HepG2 (cell line): Measurements from ENCODE around the gene HSD11B1L. TPM values are rescaled to one million over a fixed set of nuclear protein-coding genes. Genes with fewer than 3 reads are reported as not detected.
A peak's percentile ranks its signal among the peaks of the same experiment; 100 is the strongest.

ENCODE experiments used
- CBX2 ChIP-seq, 2 experiments: fragments of 200-600 bp in 1 of 2; sonication (generic); formaldehyde crosslinking in 1 of 2; IDR thresholded peaks; 2 replicates each; pipeline versions ENCODE4 v1.7.0 to v1.8.1; 2018 to 2022; ENCODE audit warnings: low read depth in 2 of 2, low read length in 1 of 2, mild to moderate bottlenecking in 1 of 2, missing genetic modification reagents in 1 of 2
- ETV6 ChIP-seq: sonication (generic); formaldehyde crosslinking; conservative IDR thresholded peaks from 2 replicates; pipeline ENCODE4 v1.4.0; 2020; ENCODE audit warnings: missing genetic modification reagents
- FOXJ3 ChIP-seq: sonication (generic); formaldehyde crosslinking; IDR thresholded peaks from 2 replicates; pipeline ENCODE4 v1.4.0; 2020; ENCODE audit warnings: missing genetic modification reagents, mild to moderate bottlenecking, borderline replicate concordance
- HNRNPL ChIP-seq: fragments of 200-400 bp; formaldehyde crosslinking; IDR thresholded peaks from 2 replicates; pipeline ENCODE4 v1.6.1; 2017; ENCODE audit warnings: mild to moderate bottlenecking, low read depth, low read length
- HNRNPUL1 ChIP-seq: fragments of 200-400 bp; formaldehyde crosslinking; IDR thresholded peaks from 2 replicates; pipeline ENCODE4 v1.6.1; 2017; ENCODE audit warnings: low read depth, mild to moderate bottlenecking, low read length, moderate library complexity
- IKZF1 ChIP-seq: fragments of 450-650 bp; IDR thresholded peaks from 2 replicates; pipeline ENCODE4 v1.7.1; 2016
- IRX3 ChIP-seq: sonication (generic); formaldehyde crosslinking; IDR thresholded peaks from 2 replicates; pipeline ENCODE4 v1.8.1; 2023; ENCODE audit warnings: mild to moderate bottlenecking, low read depth, missing genetic modification reagents, borderline replicate concordance
- NFIB ChIP-seq: sonication (generic); formaldehyde crosslinking; IDR thresholded peaks from 2 replicates; pipeline ENCODE4 v1.9.0; 2021; ENCODE audit warnings: missing genetic modification reagents, mild to moderate bottlenecking, borderline replicate concordance
- PITX1 ChIP-seq: sonication (generic); formaldehyde crosslinking; IDR thresholded peaks from 2 replicates; pipeline ENCODE4 v1.5.1; 2020; ENCODE audit warnings: mild to moderate bottlenecking, missing genetic modification reagents
- POLR2A ChIP-seq, 2 experiments: IDR thresholded peaks; 2 replicates each; pipeline ENCODE4 v1.6.1; 2011; ENCODE audit warnings: low read depth in 2 of 2, low read length in 2 of 2, mild to moderate bottlenecking in 1 of 2, moderate library complexity in 1 of 2; ENCODE audit not compliant: insufficient read depth in 1 of 2
- RBM39 ChIP-seq: fragments of 200-400 bp; formaldehyde crosslinking; IDR thresholded peaks from one replicate; pipeline ENCODE4 v1.6.1; 2018; ENCODE audit warnings: antibody characterized with exemption, mild to moderate bottlenecking, low read depth, low read length; ENCODE audit not compliant: poor library complexity, severe bottlenecking
- SIX1 ChIP-seq: sonication (generic); formaldehyde crosslinking; IDR thresholded peaks from 2 replicates; pipeline ENCODE4 v1.4.0; 2020; ENCODE audit warnings: missing genetic modification reagents, borderline replicate concordance
- TBX2 ChIP-seq: sonication (generic); formaldehyde crosslinking; IDR thresholded peaks from 2 replicates; pipeline ENCODE4 v1.5.0; 2020; ENCODE audit warnings: missing genetic modification reagents, mild to moderate bottlenecking, borderline replicate concordance
- ZBTB38 ChIP-seq: sonication (generic); formaldehyde crosslinking; IDR thresholded peaks from 2 replicates; pipeline ENCODE4 v1.5.1; 2020; ENCODE audit warnings: mild to moderate bottlenecking, missing genetic modification reagents
- ZFP36L2 ChIP-seq: sonication (generic); formaldehyde crosslinking; IDR thresholded peaks from 2 replicates; pipeline ENCODE4 v1.4.0; 2020; ENCODE audit warnings: missing genetic modification reagents
- ZKSCAN1 ChIP-seq: fragments of 150-350 bp; IDR thresholded peaks from 2 replicates; pipeline ENCODE4 v1.6.1; 2014; ENCODE audit warnings: low read length
- ZNF329 ChIP-seq: sonication (generic); formaldehyde crosslinking; IDR thresholded peaks from 2 replicates; pipeline ENCODE4 v1.9.0; 2021; ENCODE audit warnings: low read depth, mild to moderate bottlenecking, missing genetic modification reagents
- polyA plus RNA-seq, 8 experiments: library from polyadenylated mRNA; depleted of rRNA in 3 of 8; stranded (reverse) in 7 of 8; unstranded in 1 of 8; fragments of >200 nt; fragmentation: Illumina TruSeq in 4 of 8; extraction: Trizol in 4 of 8; gene quantifications; 2 replicates each; pipeline versions ENCODE4 v1.2.1 to v1.2.3, GENCODE V29; 2011 to 2016; ENCODE audit warnings: low read depth in 4 of 8, missing spikeins in 1 of 8, mixed read lengths in 1 of 8; ENCODE audit not compliant: insufficient read depth in 1 of 8
- total RNA-seq, 5 experiments: library from RNA; depleted of rRNA; stranded (reverse); fragments of >200 nt; fragmentation: Illumina TruSeq; extraction: Trizol; gene quantifications; 2 replicates each; pipeline ENCODE4 v1.2.3, GENCODE V29; 2016; ENCODE audit warnings: low read depth in 1 of 5
- TF ChIP-seq, protein P1 (sequence below): sonication (generic); formaldehyde crosslinking; IDR thresholded peaks from 2 replicates; pipeline ENCODE4 v1.4.0; 2020; ENCODE audit warnings: missing genetic modification reagents, borderline replicate concordance
- TF ChIP-seq, protein P2 (sequence below): sonication (generic); formaldehyde crosslinking; IDR thresholded peaks from 2 replicates; pipeline ENCODE4 v1.9.0; 2022; ENCODE audit warnings: missing genetic modification reagents, mild to moderate bottlenecking, borderline replicate concordance
- TF ChIP-seq, protein P3 (sequence below): IDR thresholded peaks from 2 replicates; pipeline ENCODE4 v1.6.1; 2016; ENCODE audit warnings: control low read depth
- TF ChIP-seq, protein P4 (sequence below): sonication (generic); formaldehyde crosslinking; IDR thresholded peaks from 2 replicates; pipeline ENCODE4 v1.5.0; 2020; ENCODE audit warnings: missing genetic modification reagents

HSD11B1L gene
- total and polyA plus RNA-seq, 2 of the 13 experiments (the other 11 are each of a cell fraction or from before 2014, with no cell fraction given): 2.8 to 3.9 TPM

DNA sequence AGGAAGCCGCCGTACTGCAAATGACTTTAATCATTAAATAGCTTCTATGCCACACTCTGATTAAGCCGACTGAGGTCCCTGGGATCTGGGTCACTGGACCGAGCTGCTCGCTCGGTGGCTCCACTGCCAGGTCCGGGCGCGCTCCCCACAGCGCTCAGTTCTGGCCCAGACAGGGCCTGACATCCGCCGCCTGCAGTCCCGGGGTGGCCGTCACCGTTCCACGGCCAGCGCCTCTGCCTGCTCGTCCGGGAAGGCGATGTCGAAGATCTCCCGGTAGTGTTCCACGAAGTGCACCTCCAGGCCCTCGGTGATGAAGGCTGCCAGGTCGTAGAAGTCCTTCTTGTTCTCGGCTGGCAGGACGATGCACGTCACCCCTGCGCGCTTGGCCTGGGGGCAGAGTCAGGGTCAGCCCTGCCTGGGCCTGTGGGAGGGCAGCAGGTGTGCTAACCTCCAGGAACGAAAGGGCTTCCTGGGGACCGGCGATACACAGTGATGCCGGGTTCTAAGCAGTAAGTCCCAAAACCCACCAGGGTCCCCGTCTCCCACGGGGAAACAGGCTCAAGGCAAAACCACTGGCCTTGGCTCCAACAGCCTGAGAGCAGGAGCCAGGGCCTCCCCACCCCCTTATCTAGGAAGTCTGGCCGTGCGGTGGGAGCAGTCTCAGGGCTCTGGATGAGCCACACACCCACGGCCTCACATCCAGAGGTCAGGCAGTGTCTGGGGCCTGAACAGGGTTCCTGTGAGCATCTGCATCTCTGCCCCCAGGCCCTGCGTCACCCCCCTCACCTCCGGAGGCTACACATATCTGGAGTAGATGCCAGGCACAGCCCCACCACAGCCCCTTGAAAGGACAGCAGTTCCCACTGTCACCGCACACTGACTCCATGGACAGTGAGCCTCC, 11.2 kb downstream of the HSD11B1L start (continued):
- TF ChIP-seq RBM39 (peak; percentile 78), HNRNPUL1 (no peak), PITX1 (CRISPR knock-in tag) (no peak), ZKSCAN1 (no peak), HNRNPL (no peak), ZBTB38 (CRISPR knock-in tag) (0 out of 2 replicates have a peak, but pooled peaks have one; percentile 68), IRX3 (CRISPR knock-in tag) (no peak), ETV6 (CRISPR knock-in tag) (no peak), FOXJ3 (no peak), IKZF1 (no peak), NFIB (CRISPR knock-in tag) (no peak), SIX1 (CRISPR knock-in tag) (no peak), TBX2 (CRISPR knock-in tag) (no peak), CBX2 (IDR thresholded peaks at IDR 0.05; ENCODE audit: low read depth, low read length) (no peak), CBX2 (CRISPR knock-in tag; IDR thresholded peaks at IDR 0.05; ENCODE audit: low read depth) (no peak), ZNF329 (no peak), ZFP36L2 (CRISPR knock-in tag) (no peak), POLR2A (IDR thresholded peaks at IDR 0.05; ENCODE audit: insufficient read depth in 1 of 2, low read depth in 2 of 2, low read length in 2 of 2) (peak; percentile 43 to 58; a peak in 3 of 4 replicates)
- TF ChIP-seq, protein P1, sequence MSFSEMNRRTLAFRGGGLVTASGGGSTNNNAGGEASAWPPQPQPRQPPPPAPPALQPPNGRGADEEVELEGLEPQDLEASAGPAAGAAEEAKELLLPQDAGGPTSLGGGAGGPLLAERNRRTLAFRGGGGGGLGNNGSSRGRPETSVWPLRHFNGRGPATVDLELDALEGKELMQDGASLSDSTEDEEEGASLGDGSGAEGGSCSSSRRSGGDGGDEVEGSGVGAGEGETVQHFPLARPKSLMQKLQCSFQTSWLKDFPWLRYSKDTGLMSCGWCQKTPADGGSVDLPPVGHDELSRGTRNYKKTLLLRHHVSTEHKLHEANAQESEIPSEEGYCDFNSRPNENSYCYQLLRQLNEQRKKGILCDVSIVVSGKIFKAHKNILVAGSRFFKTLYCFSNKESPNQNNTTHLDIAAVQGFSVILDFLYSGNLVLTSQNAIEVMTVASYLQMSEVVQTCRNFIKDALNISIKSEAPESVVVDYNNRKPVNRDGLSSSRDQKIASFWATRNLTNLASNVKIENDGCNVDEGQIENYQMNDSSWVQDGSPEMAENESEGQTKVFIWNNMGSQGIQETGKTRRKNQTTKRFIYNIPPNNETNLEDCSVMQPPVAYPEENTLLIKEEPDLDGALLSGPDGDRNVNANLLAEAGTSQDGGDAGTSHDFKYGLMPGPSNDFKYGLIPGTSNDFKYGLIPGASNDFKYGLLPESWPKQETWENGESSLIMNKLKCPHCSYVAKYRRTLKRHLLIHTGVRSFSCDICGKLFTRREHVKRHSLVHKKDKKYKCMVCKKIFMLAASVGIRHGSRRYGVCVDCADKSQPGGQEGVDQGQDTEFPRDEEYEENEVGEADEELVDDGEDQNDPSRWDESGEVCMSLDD (CRISPR knock-in tag): no peak
- TF ChIP-seq, protein P2, sequence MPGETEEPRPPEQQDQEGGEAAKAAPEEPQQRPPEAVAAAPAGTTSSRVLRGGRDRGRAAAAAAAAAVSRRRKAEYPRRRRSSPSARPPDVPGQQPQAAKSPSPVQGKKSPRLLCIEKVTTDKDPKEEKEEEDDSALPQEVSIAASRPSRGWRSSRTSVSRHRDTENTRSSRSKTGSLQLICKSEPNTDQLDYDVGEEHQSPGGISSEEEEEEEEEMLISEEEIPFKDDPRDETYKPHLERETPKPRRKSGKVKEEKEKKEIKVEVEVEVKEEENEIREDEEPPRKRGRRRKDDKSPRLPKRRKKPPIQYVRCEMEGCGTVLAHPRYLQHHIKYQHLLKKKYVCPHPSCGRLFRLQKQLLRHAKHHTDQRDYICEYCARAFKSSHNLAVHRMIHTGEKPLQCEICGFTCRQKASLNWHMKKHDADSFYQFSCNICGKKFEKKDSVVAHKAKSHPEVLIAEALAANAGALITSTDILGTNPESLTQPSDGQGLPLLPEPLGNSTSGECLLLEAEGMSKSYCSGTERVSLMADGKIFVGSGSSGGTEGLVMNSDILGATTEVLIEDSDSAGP (CRISPR knock-in tag): no peak; the same call in 1 of the 2 replicates
- TF ChIP-seq, protein P3, sequence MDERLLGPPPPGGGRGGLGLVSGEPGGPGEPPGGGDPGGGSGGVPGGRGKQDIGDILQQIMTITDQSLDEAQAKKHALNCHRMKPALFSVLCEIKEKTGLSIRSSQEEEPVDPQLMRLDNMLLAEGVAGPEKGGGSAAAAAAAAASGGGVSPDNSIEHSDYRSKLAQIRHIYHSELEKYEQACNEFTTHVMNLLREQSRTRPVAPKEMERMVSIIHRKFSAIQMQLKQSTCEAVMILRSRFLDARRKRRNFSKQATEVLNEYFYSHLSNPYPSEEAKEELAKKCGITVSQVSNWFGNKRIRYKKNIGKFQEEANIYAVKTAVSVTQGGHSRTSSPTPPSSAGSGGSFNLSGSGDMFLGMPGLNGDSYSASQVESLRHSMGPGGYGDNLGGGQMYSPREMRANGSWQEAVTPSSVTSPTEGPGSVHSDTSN (CRISPR knock-in tag): no peak
- TF ChIP-seq, protein P4, sequence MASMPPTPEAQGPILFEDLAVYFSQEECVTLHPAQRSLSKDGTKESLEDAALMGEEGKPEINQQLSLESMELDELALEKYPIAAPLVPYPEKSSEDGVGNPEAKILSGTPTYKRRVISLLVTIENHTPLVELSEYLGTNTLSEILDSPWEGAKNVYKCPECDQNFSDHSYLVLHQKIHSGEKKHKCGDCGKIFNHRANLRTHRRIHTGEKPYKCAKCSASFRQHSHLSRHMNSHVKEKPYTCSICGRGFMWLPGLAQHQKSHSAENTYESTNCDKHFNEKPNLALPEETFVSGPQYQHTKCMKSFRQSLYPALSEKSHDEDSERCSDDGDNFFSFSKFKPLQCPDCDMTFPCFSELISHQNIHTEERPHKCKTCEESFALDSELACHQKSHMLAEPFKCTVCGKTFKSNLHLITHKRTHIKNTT (CRISPR knock-in tag): no peak
